NCI-H146 (cell line): ENCODE results near the gene TLR8.
"Not testable (repeated sequence)": the region's sequence is repeated elsewhere in the genome, so short reads cannot be mapped to it uniquely, and the experiment has no call there.

ENCODE experiments used
- DNase-seq: peaks from one replicate; lab custom pipeline; 2025; lab: John Stamatoyannopoulos, UW

TLR8 gene

GRCh38 chrX:12898073-12898472, 8.3 kb upstream of the TLR8 start:
- DNase-seq: no peak

- no peak for DNase-seq
Measured at GRCh38 chrX:12899506-12899905, 6.9 kb upstream of the TLR8 start.

- DNase-seq: peak; percentile 40
Measured at GRCh38 chrX:12901486-12901885, 4.9 kb upstream of the TLR8 start.

GRCh38 chrX:12903646-12904045, 2.8 kb upstream of the TLR8 start:
- DNase-seq: no peak

GRCh38 chrX:12910423-12911121, 4.2 kb downstream of the TLR8 start:
- peak; percentile 50 for DNase-seq

- no peak for DNase-seq
Measured at GRCh38 chrX:12911122-12911470, 4.7 kb downstream of the TLR8 start.

GRCh38 chrX:12912791-12913482, 6.5 kb downstream of the TLR8 start:
- no peak for DNase-seq

- DNase-seq: no peak
Measured at GRCh38 chrX:12917753-12918152, 11.3 kb downstream of the TLR8 start.

- no peak for DNase-seq
Measured at GRCh38 chrX:12919051-12919450, 12.6 kb downstream of the TLR8 start.

- no peak for DNase-seq
Measured at GRCh38 chrX:12919620-12920019, 13.2 kb downstream of the TLR8 start.

- DNase-seq: no peak
Measured at GRCh38 chrX:12920990-12921389, 14.6 kb downstream of the TLR8 start.

GRCh38 chrX:12921886-12922598, 15.6 kb downstream of the TLR8 start:
- no peak for DNase-seq

GRCh38 chrX:12922599-12922919, 16.1 kb downstream of the TLR8 start:
- DNase-seq: no peak

- no peak for DNase-seq
Measured at GRCh38 chrX:12929701-12930100, 23.3 kb downstream of the TLR8 start.

- DNase-seq: no peak
Measured at GRCh38 chrX:12930150-12930549, 23.7 kb downstream of the TLR8 start.

- no peak for DNase-seq
Measured at GRCh38 chrX:12932244-12932643, 25.8 kb downstream of the TLR8 start.

- no peak for DNase-seq
Measured at GRCh38 chrX:12934850-12935249, 28.4 kb downstream of the TLR8 start.

- no peak for DNase-seq
Measured at GRCh38 chrX:12936947-12937346, 30.5 kb downstream of the TLR8 start.

- not testable (repeated sequence) for DNase-seq
Measured at GRCh38 chrX:12940471-12940870, 34.1 kb downstream of the TLR8 start.

GRCh38 chrX:12943592-12943991, 37.2 kb downstream of the TLR8 start:
- DNase-seq: not testable (repeated sequence)

- DNase-seq: not testable (repeated sequence)
Measured at GRCh38 chrX:12944452-12944851, 38.0 kb downstream of the TLR8 start.

GRCh38 chrX:12945494-12945893, 39.1 kb downstream of the TLR8 start:
- no peak for DNase-seq

GRCh38 chrX:12946406-12946805, 40.0 kb downstream of the TLR8 start:
- no peak for DNase-seq
